ENCODE data around the gene PADI4.
"Not testable (repeated sequence)": the region's sequence is repeated elsewhere in the genome, so short reads cannot be mapped to it uniquely, and the experiment has no call there.

Gene PADI4

DNA sequence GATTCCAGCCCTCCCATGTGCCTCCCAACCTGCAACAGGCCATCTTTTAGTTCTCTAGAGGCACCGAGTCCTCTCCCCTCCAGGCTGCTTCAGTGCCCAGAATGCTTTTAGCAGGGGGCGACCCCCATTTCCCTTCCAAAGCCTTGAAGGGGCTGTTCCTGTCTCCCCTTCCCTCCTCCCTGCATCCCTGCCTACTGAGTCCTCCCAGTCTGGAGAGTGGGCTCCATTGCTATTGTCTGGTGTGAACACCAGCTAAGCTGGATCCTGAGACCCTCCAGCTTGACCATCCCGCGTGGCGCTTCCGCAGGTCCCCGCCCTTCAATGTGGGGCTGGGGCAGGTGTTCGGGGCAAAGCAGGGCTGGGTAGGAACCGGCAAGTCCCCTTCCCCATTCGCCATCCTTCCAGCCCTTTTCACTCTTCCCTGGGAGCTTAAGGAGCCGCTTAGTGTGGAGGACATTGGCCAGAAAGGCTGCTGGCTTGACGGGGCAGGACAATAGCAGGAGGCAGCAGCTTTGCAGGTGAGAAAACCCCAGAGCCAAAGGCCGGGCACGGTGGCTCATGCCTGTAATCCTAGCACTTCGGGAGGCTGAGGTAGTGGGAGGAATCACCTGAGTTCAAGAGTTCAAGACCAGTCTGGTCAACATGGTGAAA is 96.2 kb downstream of the PADI4 start:
- H3K9me3 Mint-ChIP-seq = no peaks in the 10 kb centered on the region
- ATAC-seq = no peak
- no peak overlapping the region for H3K4me3 Mint-ChIP-seq

DNA sequence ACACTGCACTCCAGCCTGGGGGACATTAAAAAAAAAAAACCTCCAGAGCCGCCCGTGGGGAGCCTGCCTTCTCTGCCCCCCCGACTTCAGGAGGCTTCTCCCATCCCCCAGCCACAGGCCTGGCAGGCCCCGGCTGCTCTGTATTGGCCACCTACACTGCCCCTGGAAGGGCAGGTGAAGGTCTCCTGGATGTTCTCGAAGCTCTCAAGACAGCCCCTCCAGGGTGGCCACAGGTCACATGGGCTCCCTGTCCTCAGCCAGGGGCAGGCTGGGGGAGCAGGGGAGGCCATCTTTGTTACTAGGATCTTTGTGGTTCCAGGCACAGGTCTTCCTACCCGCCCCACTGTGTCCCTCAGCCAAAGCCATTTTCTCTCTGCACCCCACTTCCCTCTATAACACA is 96.8 kb downstream of the PADI4 start:
- DNase-seq (no peak), ATAC-seq (peak; percentile 25)
- no peak overlapping the region for H3K4me3 Mint-ChIP-seq
- H3K27me3 Mint-ChIP-seq = no peaks in the 10 kb centered on the region
- peak overlapping the region in 1 of 2 donors; percentile 21 for H3K27ac Mint-ChIP-seq
- peaks cover 11% of the 10 kb centered on the region for H3K4me1 Mint-ChIP-seq
- no peaks in the 10 kb centered on the region for H3K9me3 Mint-ChIP-seq

More for the DNA sequence above, 96.2 kb downstream of the PADI4 start:
- peaks cover 7% of the 10 kb centered on the region for H3K4me1 Mint-ChIP-seq
- H3K27ac Mint-ChIP-seq = peak overlapping the region in 1 of 2 donors; percentile 91
- no peaks in the 10 kb centered on the region for H3K27me3 Mint-ChIP-seq
- no peak for DNase-seq

DNA sequence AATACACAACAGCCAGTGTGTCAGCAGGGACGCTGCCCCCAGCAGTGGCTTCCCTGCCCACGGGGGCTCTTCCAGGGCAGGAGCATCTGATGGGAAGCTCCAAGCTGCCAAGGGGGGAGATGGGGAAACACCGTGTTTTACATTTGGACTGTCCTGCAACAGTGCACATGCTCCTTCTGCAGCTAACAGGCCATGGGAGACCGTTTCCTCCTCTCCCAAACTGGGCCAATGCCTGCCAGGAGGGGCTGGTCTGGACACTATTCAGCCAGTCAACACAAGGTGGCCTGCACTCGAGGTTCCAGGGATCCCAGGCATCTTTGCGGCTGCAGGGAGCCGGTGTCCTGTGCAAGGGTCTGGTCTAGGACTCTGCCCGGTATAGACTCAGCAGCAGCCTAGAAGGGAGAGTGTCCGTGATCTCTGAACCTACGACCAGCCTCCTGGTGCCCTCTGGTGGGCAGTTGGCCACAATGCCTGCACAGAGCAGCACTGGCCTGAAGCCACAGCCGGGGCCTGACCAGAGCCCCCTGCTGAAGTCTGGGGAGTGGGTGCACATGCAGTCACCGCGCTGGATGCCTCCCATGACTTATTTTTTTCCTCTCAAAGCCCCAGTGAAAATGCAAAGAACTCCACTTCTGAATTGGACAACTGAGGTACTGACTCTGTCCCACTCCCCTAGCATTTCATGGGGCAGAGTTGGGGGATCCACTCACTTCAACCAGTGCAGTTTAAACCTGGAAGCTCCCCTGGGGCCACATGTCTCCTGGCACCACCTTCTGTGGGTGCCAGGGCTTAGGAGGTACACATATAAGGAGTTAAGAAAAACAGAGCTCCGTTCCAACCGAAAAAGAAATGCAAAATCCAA is 98.1 kb downstream of the PADI4 start:
- Mint-ChIP-seq H3K4me3 (no peak overlapping the region), H3K27ac (peak overlapping the region in 1 of 2 donors; percentile 9), H3K9me3 (no peaks in the 10 kb centered on the region), H3K27me3 (no peaks in the 10 kb centered on the region), H3K4me1 (peaks cover 11% of the 10 kb centered on the region)
- DNase-seq (peak; percentile 57 to 59), ATAC-seq (peak; percentile 81)

DNA sequence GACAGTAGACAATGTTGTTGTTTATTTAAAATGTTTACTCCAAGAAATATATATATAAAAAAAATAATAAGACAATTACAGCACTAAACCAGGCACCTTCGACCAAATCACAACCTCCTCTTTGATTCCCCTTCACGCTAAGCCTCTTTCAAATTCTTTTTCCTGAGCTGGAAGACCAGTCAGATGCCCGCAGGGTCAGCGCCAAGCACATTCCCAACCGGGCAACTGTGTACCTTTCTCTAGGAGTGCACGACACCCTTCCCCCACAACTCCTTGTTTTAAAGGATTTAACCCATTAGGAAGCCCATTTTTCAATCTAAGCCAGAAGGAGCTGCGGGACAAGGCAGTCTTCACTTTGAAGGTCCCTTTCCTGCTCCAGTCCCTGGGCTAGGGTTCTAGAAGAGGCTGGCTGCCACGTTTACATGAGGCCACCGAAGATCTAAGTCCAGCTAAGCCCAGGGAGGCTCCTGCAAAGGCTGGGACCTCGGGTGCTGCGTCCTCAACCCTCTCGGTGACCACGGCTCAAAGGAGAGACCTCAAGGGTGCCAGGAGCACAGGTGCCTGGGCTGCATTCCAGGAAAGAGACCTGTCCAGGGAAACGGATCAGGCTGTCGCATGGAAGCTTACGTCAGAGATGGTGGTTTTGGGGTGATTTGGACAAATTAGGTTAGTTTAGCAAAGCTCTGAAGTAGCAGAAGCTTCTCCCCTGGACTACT is 98.9 kb downstream of the PADI4 start:
- H3K4me3 Mint-ChIP-seq, H3K27ac Mint-ChIP-seq: not testable (repeated sequence)

DNA sequence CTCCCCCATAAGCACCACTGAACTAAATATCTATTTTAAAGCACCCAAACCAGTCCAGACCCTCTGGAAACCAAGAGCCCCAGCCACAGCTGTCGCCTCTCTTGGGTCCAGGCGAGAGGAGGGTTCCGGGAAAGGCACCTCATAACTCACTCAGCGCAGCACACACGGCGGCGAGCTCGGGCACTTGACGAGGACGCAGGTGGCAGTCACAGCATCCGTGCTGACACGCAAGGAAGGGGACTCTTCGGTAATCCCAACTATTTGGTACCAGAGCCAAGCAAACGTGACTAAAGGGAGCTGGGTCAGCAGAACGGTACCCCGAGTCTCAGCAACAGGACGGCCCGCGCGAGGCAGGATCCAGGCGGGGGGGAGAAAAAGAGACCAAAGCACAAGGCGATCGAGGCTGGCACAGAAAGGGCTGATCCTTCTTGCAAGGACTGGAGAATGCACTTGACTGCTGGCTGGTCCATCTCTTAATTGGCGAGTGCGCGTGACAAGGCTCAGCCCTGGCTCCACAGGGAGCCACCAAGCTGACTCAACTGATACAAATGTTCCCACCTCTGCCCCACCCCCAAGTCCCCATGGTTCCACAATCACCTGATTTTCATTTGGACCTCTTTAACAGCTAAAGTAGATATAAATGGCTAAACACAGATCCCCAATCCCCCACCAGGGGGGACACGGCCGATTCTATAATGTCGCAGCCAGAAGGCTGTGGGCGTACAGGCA is 100.0 kb downstream of the PADI4 start:
- ATAC-seq, H3K27me3 Mint-ChIP-seq, H3K9me3 Mint-ChIP-seq, DNase-seq: not testable (repeated sequence)
- H3K4me3 Mint-ChIP-seq = peak overlapping the region in 1 of 2 donors; percentile 22
- H3K4me1 Mint-ChIP-seq = peaks cover 12% of the 10 kb centered on the region
- H3K27ac Mint-ChIP-seq = peak overlapping the region in 1 of 2 donors; percentile 22

More for the DNA sequence above, 98.9 kb downstream of the PADI4 start:
- not testable (repeated sequence) for DNase-seq, H3K27me3 Mint-ChIP-seq, H3K9me3 Mint-ChIP-seq, ATAC-seq
- peaks cover 11% of the 10 kb centered on the region for H3K4me1 Mint-ChIP-seq

DNA sequence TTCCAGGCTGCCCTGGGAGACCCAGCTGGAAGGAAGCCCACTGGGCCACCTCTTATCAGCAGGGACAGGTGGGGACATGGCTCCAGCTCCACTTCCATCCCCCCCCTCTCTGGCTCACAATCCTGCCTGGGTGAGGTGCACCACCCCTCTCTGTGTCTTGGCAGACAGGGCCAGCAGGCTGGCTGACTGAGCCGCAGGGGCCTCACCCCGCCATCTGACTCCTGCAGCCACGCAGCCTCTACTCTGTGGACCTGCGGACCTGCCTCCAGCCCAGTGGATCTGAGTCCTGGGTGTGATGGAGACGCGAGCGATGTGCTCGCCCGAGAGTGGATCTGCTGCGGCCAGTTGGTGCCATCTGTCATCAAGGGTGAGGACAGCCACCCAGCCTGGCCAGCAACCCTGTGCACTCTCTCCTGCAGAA is 101.4 kb downstream of the PADI4 start:
- no peaks in the 10 kb centered on the region for H3K9me3 Mint-ChIP-seq
- H3K27ac Mint-ChIP-seq = peak overlapping the region in 1 of 2 donors; percentile 50
- peaks cover 11% of the 10 kb centered on the region for H3K4me1 Mint-ChIP-seq
- no peak overlapping the region for H3K4me3 Mint-ChIP-seq
- DNase-seq = no peak
- no peak for ATAC-seq
- H3K27me3 Mint-ChIP-seq = no peaks in the 10 kb centered on the region

DNA sequence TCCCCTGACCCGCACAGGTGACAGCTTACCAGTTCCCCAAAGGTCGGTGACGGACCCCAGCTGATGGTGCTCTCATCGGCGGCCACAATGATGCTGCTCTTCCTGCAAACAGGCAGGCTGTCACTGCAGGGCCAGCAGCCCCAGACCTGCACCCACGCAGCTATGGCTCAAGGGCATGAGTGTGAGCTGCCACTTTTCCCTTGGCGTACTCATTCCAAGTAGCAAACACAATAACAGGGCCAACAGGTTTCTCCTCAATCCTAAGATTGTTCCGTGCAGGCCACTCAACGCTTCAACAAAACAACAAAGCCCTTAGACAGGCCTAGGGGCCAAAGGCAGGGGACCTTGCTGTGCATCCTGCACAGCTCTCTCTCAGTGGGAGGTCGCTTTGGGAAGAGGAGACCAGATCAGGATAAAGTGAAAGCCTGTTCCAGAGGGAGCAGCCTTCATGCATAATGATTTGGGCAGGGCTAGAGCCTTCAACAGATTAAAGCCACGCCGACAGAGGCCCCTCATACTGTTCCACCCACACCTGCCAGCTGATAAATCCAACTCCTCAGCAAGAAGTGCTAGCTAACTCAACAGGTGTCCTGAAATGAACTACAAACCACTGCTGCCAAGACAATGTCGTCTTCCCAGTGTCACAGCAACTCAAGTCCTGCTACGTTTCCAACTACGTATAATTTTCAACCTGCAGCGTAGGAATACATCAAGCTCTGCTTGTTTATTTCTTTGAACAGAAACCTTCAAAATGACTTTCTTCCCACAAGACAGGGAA is 104.3 kb downstream of the PADI4 start:
- H3K4me1 Mint-ChIP-seq = peaks cover 16% of the 10 kb centered on the region
- ATAC-seq (no peak), DNase-seq (no peak)
- no peaks in the 10 kb centered on the region for H3K27me3 Mint-ChIP-seq
- peak overlapping the region in 1 of 2 donors; percentile 90 for H3K27ac Mint-ChIP-seq
- no peak overlapping the region for H3K4me3 Mint-ChIP-seq
- no peaks in the 10 kb centered on the region for H3K9me3 Mint-ChIP-seq

All from stimulated activated naive CD8-positive, alpha-beta T cell treated with anti-CD3 and anti-CD28 coated beads, Interleukin-15, amount 100 ng/mL, for 72 hours (primary cell).